IPS DF 6.9 (cell line): ENCODE data around the gene AZGP1.
"Not testable (repeated sequence)": the region's sequence is repeated elsewhere in the genome, so short reads cannot be mapped to it uniquely, and the experiment has no call there.

Experiments used
- DNase-seq: peaks from one replicate; pipeline ENCODE4 v3.0.0-alpha.2; 2013; ENCODE audit warnings: low read depth, low spot score
- H3K27ac ChIP-seq: one replicate; pipeline ENCODE4 v1.5.1; 2013; ENCODE audit warnings: low read length, control low read depth
- H3K27me3 ChIP-seq: 2 replicates; pipeline ENCODE4 v1.6.1; 2013; ENCODE audit warnings: mild to moderate bottlenecking, low read length; ENCODE audit not compliant: control insufficient read depth, insufficient read depth
- H3K36me3 ChIP-seq: 2 replicates; pipeline ENCODE4 v1.6.1; 2013; ENCODE audit warnings: low read length; ENCODE audit not compliant: control insufficient read depth, insufficient read depth
- H3K4me1 ChIP-seq: 2 replicates; pipeline ENCODE4 v1.6.1; 2013; ENCODE audit warnings: low read length; ENCODE audit not compliant: control insufficient read depth, insufficient read depth
- H3K4me3 ChIP-seq: 2 replicates; pipeline ENCODE4 v1.5.1; 2013; ENCODE audit warnings: mild to moderate bottlenecking, low read length
- H3K9me3 ChIP-seq: 2 replicates; pipeline ENCODE4 v1.6.1; 2013; ENCODE audit warnings: low read length, inconsistent platforms; ENCODE audit not compliant: control insufficient read depth, insufficient read depth
- WGBS: extraction: QIAGEN DNeasy Blood & Tissue Kit; methylation state at CpG from one replicate; pipeline ENCODE4 v1.1.7; 2013; ENCODE audit warnings: mixed read lengths, missing lambda C conversion rate; ENCODE audit not compliant: insufficient read length, insufficient coverage; 5-methylcytosine and 5-hydroxymethylcytosine counted together

Gene AZGP1

DNA sequence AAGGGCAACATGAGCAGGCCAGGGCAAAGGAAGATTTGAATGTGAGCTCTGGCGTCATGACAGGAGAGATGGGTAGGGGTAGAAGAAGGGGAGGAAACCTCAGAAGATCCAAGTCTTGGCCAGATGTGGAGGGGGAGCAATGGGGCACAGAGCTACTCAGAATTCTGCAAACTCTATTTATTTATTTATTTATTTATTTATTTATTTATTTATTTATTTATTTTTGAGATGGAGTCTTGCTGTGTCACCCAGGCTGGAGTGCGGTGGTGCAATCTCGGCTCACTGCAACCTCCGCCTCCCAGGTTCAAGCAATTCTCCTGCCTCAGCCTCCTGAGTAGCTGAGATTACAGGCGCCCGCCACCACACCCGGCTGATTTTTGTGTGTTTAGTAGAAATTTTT is 21.2 kb downstream of the AZGP1 start:
- WGBS, result no CpG with 5 or more reads among the region's 7 CpGs
- not testable (repeated sequence) for H3K27me3 ChIP-seq, H3K27ac ChIP-seq, H3K9me3 ChIP-seq, H3K4me1 ChIP-seq, H3K36me3 ChIP-seq, H3K4me3 ChIP-seq, DNase-seq

DNA sequence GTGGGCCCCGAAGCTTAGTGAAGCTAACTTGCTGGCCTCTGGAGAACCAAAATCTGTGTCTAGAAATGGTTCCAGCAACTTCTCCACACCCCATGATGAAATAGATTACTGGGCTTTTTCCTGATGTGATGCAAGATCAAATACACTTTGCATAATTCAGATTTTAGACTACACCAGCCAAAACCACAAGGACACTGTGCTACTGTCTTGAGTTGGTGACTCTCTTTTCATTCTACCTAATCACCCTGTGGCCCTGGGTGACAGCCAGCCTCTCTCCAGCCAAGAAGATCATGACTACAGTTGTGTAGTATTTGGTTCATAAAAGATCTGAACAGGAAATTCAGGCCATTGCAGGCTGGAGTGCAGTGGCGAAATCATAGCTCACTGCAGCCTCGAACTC is 22.2 kb downstream of the AZGP1 start:
- no peaks in the 10 kb centered on the region for H3K4me1 ChIP-seq
- H3K27ac ChIP-seq, result no peak overlapping the region
- no peaks in the 10 kb centered on the region for H3K27me3 ChIP-seq
- H3K4me3 ChIP-seq, result no peak overlapping the region
- H3K9me3 ChIP-seq, result no peaks in the 10 kb centered on the region; the same call in 1 of the 2 replicates
- H3K36me3 ChIP-seq, result no peaks in the 10 kb centered on the region
- no peak for DNase-seq
- no CpG with 5 or more reads among the region's 3 CpGs for WGBS

DNA sequence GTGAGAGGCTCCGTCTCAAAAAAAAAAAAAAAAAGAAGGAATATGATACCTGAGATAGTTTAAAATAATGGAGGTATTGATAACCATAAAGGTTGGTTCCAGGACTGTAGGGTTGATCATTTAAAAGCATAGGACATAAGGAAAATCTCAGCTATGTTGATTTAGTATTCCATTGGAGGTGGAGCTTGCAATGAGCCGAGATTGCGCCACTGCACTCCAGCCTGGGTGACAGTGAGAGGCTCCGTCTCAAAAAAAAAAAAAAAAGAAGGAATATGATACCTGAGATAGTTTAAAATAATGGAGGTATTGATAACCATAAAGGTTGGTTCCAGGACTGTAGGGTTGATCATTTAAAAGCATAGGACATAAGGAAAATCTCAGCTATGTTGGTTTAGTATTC is 23.2 kb downstream of the AZGP1 start:
- not testable (repeated sequence) for DNase-seq, H3K9me3 ChIP-seq, H3K4me1 ChIP-seq, H3K27ac ChIP-seq, H3K36me3 ChIP-seq, H3K27me3 ChIP-seq, H3K4me3 ChIP-seq
- WGBS, result no CpG with 5 or more reads among the region's 4 CpGs

DNA sequence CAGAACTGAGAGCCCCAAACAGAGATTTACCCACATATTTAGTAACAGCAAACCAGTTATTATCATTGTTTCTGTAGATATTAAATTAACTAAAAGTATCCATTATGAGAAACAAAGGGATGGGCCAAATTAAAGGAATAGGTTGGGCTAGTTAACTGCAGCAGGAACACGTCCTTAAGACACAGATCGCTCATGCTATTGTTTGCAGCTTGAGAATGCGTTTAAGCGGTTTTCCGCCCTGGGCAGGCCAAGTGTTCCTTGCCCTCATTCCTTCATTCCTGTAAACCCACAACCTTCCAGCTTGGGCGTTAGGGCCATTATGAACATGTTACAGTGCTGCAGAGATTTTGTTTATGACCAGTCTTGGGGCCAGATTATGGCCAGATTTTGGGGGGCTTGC is 25.0 kb downstream of the AZGP1 start:
- not testable (repeated sequence) for H3K4me3 ChIP-seq, H3K9me3 ChIP-seq, H3K4me1 ChIP-seq, DNase-seq, H3K36me3 ChIP-seq, H3K27me3 ChIP-seq, H3K27ac ChIP-seq
- no CpG with 5 or more reads among the region's 6 CpGs for WGBS

DNA sequence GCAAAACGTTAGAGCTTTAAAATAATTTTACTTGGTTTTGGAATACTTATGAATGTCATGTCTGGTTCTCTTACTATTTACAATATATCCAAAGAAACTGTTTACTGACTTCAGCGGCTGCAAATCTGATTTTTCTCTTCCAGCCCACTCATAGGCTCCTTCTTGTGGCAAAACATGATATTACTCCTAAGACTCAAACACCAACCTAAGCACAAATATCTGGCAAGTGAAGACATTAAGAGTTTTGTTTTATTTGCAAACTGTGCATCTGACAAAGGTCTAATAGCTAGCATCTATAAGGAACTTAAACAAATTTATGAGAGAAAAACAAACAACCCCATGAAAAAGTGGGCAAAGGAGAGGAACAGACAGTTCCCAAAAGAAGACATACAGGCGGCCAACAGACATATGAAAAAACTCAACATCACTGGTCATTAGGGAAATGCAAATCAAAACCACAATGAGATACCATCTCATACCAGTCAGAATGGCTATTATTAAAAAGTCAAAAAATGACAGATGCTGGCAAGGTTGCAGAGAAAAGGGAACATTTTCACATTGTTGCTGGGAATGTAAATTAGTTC is 26.1 kb downstream of the AZGP1 start:
- no peak for DNase-seq
- no peak overlapping the region for H3K4me3 ChIP-seq
- no CpG with 5 or more reads among the region's 3 CpGs for WGBS
- H3K27me3 ChIP-seq, result no peaks in the 10 kb centered on the region
- H3K27ac ChIP-seq, result no peak overlapping the region
- H3K4me1 ChIP-seq, result peaks cover 3% of the 10 kb centered on the region
- no peaks in the 10 kb centered on the region; the same call in 1 of the 2 replicates for H3K9me3 ChIP-seq
- H3K36me3 ChIP-seq, result no peaks in the 10 kb centered on the region

DNA sequence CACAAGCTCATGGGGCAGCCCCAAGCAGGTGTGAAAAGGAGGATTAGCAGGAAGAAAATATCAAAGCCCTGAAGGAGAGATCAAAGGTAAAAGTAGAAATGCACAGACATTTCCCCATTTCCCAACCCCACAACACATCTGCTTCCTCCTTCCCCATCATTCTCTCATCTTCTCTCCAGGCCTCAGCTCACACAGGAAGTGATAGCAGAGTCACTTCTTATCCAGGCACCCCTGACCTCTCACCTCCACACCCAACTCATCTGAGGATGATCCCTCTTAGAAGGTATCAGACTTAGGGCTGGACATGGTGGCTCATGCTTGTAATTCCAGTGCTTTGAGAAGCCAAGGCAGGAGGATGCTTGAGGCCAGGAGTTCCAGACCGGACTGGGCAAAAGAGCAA is 28.2 kb downstream of the AZGP1 start:
- Histone ChIP-seq H3K27ac (no peak overlapping the region), H3K4me3 (no peak overlapping the region), H3K36me3 (0 out of 2 replicates have a peak, but pooled peaks cover 2% of the 10 kb centered on the region), H3K4me1 (peaks cover 6% of the 10 kb centered on the region), H3K9me3 (no peaks in the 10 kb centered on the region; the same call in 1 of the 2 replicates), H3K27me3 (no peaks in the 10 kb centered on the region)
- no CpG with 5 or more reads among the region's 1 CpG for WGBS
- no peak for DNase-seq

DNA sequence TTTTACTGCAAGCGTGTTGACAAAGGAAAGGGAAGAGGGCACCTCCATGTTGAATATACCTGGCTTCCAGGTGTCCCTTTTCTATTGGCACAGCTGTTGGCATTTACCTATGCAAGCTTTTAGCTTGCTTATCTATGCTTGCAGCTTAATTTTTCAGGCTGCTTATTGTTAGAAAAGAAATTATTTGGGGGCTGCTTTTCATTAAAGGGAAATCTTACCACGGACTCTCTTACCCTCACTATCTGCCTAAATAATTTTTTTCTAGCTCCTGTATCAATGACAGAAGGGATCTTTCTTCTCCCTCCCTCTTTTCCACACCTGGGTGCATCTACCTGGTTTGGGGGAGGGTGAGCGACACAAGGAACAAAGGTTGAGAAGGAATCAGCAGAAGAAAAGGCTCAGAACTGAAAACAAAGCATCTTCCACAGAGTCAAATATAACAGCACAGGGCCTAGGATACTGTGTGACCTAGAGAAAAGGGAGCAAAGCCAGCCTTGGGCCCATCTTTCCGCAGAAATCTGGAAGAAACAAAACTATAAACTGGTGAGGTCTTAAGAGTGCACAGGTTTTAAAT is 31.2 kb downstream of the AZGP1 start:
- Histone ChIP-seq H3K4me3 (no peak overlapping the region), H3K36me3 (0 out of 2 replicates have a peak, but pooled peaks cover 2% of the 10 kb centered on the region), H3K4me1 (peaks cover 6% of the 10 kb centered on the region), H3K27ac (peak overlapping the region; percentile 99), H3K9me3 (no peaks in the 10 kb centered on the region; the same call in 1 of the 2 replicates), H3K27me3 (no peaks in the 10 kb centered on the region)
- WGBS, result no CpG with 5 or more reads among the region's 4 CpGs
- DNase-seq, result no peak

DNA sequence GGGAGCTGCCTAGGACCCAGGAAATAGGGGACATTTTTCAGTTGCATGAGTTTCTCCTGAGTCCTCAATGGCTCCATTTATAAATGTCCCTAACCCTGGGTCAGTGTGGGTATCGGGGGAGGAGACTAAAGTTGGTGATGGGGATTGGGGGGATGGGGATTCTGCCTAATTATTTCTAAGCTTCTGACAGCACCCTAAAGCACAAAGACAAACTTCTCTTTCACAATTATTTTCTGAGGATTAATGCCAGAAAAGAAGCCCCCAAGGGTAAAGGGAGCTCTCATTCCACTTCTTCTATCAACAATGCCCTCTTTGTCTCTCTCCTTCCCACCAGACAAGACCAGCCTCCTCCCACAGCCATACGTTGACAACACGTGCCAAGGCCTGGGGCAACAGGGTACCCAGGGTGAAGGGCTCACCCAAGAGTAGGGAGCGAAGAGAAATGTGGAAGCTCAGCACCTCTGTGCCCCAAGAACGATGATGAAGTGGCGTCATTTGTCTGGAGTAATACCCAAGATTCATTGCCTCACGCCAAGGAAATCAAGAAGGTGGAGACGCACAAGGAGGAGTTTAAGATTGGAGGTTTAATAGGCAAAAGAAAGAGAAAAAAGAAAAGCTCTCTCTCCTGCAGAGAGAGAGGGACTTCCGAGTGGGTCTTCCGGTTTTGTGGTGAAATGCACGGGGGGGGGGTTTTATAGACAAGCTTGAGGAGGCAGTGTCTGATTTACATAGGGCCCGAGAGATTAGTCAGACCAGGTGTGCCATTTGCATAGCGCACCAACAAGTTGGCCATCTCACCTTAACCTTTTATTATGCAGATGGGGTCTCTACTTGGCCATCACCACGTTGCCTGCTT is 32.0 kb downstream of the AZGP1 start:
- DNase-seq, result peak; percentile 92
- peak overlapping the region; percentile 97 for H3K27ac ChIP-seq
- H3K27me3 ChIP-seq, result no peaks in the 10 kb centered on the region
- no peak overlapping the region for H3K4me3 ChIP-seq
- no peaks in the 10 kb centered on the region; the same call in 1 of the 2 replicates for H3K9me3 ChIP-seq
- H3K36me3 ChIP-seq, result 0 out of 2 replicates have a peak, but pooled peaks cover 2% of the 10 kb centered on the region
- peaks cover 6% of the 10 kb centered on the region for H3K4me1 ChIP-seq
- WGBS, result no CpG with 5 or more reads among the region's 14 CpGs

DNA sequence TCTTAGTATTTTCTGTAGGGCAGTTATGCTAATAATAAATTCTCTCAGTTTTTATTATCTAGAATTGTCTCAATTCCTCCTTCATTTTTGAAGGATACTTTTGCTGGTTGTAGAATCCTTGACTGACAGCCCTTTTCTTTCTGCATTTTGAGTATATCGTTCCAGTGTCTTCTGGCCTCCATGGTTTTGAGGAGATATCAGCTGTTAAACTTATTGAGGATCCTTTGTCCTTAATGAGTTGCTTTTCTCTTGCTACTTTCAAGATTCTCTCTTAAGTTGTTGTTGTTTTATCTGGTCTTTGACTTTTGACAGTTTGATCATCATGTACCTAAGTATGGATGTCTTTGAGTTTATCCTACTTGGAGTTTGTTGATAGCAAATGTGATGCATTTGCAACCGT is 37.5 kb downstream of the AZGP1 start:
- DNase-seq, result no peak
- no peaks in the 10 kb centered on the region; the same call in 1 of the 2 replicates for H3K9me3 ChIP-seq
- no peaks in the 10 kb centered on the region for H3K27me3 ChIP-seq
- 0 out of 2 replicates have a peak, but pooled peaks cover under 1% of the 10 kb centered on the region for H3K36me3 ChIP-seq
- no CpG with 5 or more reads among the region's 2 CpGs for WGBS
- H3K4me3 ChIP-seq, result no peak overlapping the region
- H3K27ac ChIP-seq, result no peak overlapping the region
- H3K4me1 ChIP-seq, result peaks cover under 1% of the 10 kb centered on the region; the same call in 1 of the 2 replicates

DNA sequence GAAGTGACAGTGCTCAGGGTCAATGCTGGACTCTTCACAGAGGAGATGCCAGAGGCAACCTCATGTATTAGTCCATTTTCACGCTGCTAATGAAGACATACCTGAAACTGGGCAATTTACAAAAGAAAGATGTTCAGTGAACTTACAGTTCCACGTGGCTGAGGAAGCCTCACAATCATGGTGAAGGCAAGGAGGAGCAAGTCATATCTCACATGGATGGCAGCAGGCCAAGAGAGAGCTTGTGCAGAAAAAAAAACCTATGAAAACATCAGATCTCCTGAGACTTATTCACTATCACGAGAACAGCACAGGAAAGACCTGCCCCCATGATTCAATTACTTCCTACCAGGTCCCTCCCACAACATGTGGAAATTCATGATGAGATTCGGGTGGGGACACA is 40.8 kb downstream of the AZGP1 start:
- not testable (repeated sequence) for H3K27ac ChIP-seq, H3K36me3 ChIP-seq, H3K9me3 ChIP-seq, DNase-seq, H3K27me3 ChIP-seq, H3K4me1 ChIP-seq, H3K4me3 ChIP-seq
- no CpG with 5 or more reads among the region's 4 CpGs for WGBS
